ENCODE measurements around the gene PARS2. TPM values are rescaled to one million over a fixed set of nuclear protein-coding genes. Genes with fewer than 3 reads are reported as not detected.
A peak's percentile ranks its signal among the peaks of the same experiment; 100 is the strongest.

The PARS2 gene
- total and polyA plus RNA-seq, 2 experiments from 2014 or later = 4.8 to 9.3 TPM

GRCh38 chr1:54792686-54793282 is 28.5 kb upstream of the PARS2 start:
- Histone ChIP-seq H3K36me3 (replicated peaks; ENCODE audit: insufficient read depth, low read depth) (no peaks in the 10 kb centered on the region), H3K9me3 (ENCODE audit: low read depth) (no peaks in the 10 kb centered on the region)

GRCh38 chr1:54791880-54792522 is 27.7 kb upstream of the PARS2 start:
- peak; percentile 50 for DNase-seq (ENCODE audit: low spot score)
- no peak overlapping the region for H3K4me3 ChIP-seq
- H3K27ac ChIP-seq = peak overlapping the region; percentile 21
- TF ChIP-seq CTCF (IDR thresholded peaks at IDR 0.05; ENCODE audit: poor library complexity) = peak; percentile 46
- no peak for TF ChIP-seq EZH2phosphoT487 (IDR thresholded peaks at IDR 0.05; ENCODE audit: low read depth, severe bottlenecking, unreplicated experiment)
- TF ChIP-seq EZH2 (IDR thresholded peaks at IDR 0.05; ENCODE audit: borderline replicate concordance) = no peak
- H3K9me3 ChIP-seq (ENCODE audit: low read depth) = no peaks in the 10 kb centered on the region
- H3K4me1 ChIP-seq (ENCODE audit: insufficient read depth) = peaks cover 23% of the 10 kb centered on the region
- H4K20me1 ChIP-seq (ENCODE audit: insufficient read depth, poor library complexity, severe bottlenecking) = no peaks in the 10 kb centered on the region
- H3K9me2 ChIP-seq (replicated peaks; ENCODE audit: insufficient read depth) = no peaks in the 10 kb centered on the region
- 85% methylated on average over 13 of the region's 13 CpGs for WGBS (ENCODE audit: low lambda C conversion rate, missing lambda C conversion rate)
- H3K36me3 ChIP-seq (replicated peaks; ENCODE audit: insufficient read depth, low read depth) = no peaks in the 10 kb centered on the region
- H2AFZ ChIP-seq = no peak overlapping the region
- H3K79me2 ChIP-seq = no peaks in the 10 kb centered on the region
- no peak overlapping the region for H3K4me2 ChIP-seq
- no peaks in the 10 kb centered on the region for H3K27me3 ChIP-seq

More at GRCh38 chr1:54792686-54793282, 28.5 kb upstream of the PARS2 start:
- no peaks in the 10 kb centered on the region for H3K27me3 ChIP-seq
- TF ChIP-seq EZH2phosphoT487 (IDR thresholded peaks at IDR 0.05; ENCODE audit: low read depth, severe bottlenecking, unreplicated experiment) = no peak
- TF ChIP-seq CTCF (IDR thresholded peaks at IDR 0.05; ENCODE audit: poor library complexity) = no peak
- H3K79me2 ChIP-seq = no peaks in the 10 kb centered on the region
- DNase-seq (ENCODE audit: low spot score) = peak; percentile 74
- no peak overlapping the region for H3K4me3 ChIP-seq
- H4K20me1 ChIP-seq (ENCODE audit: insufficient read depth, poor library complexity, severe bottlenecking) = no peaks in the 10 kb centered on the region
- H3K4me2 ChIP-seq = no peak overlapping the region
- no peak overlapping the region for H2AFZ ChIP-seq
- H3K27ac ChIP-seq = peak overlapping the region; percentile 97
- H3K4me1 ChIP-seq (ENCODE audit: insufficient read depth) = peaks cover 23% of the 10 kb centered on the region
- WGBS (ENCODE audit: low lambda C conversion rate, missing lambda C conversion rate) = 41% methylated on average over 7 of the region's 7 CpGs
- H3K9me2 ChIP-seq (replicated peaks; ENCODE audit: insufficient read depth) = no peaks in the 10 kb centered on the region

- H3K79me2 ChIP-seq = no peaks in the 10 kb centered on the region
- TF ChIP-seq EZH2 (IDR thresholded peaks at IDR 0.05; ENCODE audit: borderline replicate concordance) = no peak
- TF ChIP-seq EZH2phosphoT487 (IDR thresholded peaks at IDR 0.05; ENCODE audit: low read depth, severe bottlenecking, unreplicated experiment) = no peak
- TF ChIP-seq CTCF (IDR thresholded peaks at IDR 0.05; ENCODE audit: poor library complexity) = no peak
- H3K27ac ChIP-seq = no peak overlapping the region
- H3K27me3 ChIP-seq = no peaks in the 10 kb centered on the region
- no peaks in the 10 kb centered on the region for H3K9me2 ChIP-seq (replicated peaks; ENCODE audit: insufficient read depth)
- 37% methylated on average over 5 of the region's 5 CpGs for WGBS (ENCODE audit: low lambda C conversion rate, missing lambda C conversion rate)
- no peaks in the 10 kb centered on the region for H4K20me1 ChIP-seq (ENCODE audit: insufficient read depth, poor library complexity, severe bottlenecking)
- no peak for DNase-seq (ENCODE audit: low spot score)
- no peak overlapping the region for H2AFZ ChIP-seq
- H3K4me3 ChIP-seq = no peak overlapping the region
- H3K4me1 ChIP-seq (ENCODE audit: insufficient read depth) = peaks cover 7% of the 10 kb centered on the region
- H3K9me3 ChIP-seq (ENCODE audit: low read depth) = no peaks in the 10 kb centered on the region
- no peaks in the 10 kb centered on the region for H3K36me3 ChIP-seq (replicated peaks; ENCODE audit: insufficient read depth, low read depth)
- no peak overlapping the region for H3K4me2 ChIP-seq
Measured at GRCh38 chr1:54788459-54788858, 24.1 kb upstream of the PARS2 start.
